HL-60/S4 (cell line): Measurements from ENCODE around the gene SLX9.

Experiments
- in situ Hi-C: fragments of 300-500 bp; cut with MboI; formaldehyde crosslinking; loops from 2 replicates; pipeline ENCODE4 v1.14.3; 2022; ENCODE audit warnings: low sequenced_read_pairs

SLX9 gene

GRCh38 chr21:44913425-44914175 lies 26.2 kb upstream of the SLX9 start:
- in situ Hi-C loops, result no loop called here

- in situ Hi-C loops, result no loop called here
Measured at GRCh38 chr21:44914176-44914874, 25.5 kb upstream of the SLX9 start.

- in situ Hi-C loops, result no loop called here
Measured at GRCh38 chr21:44916965-44917364, 22.9 kb upstream of the SLX9 start.

GRCh38 chr21:44917446-44918106 lies 22.3 kb upstream of the SLX9 start:
- in situ Hi-C loops, result no loop called here

GRCh38 chr21:44918107-44918470 lies 21.7 kb upstream of the SLX9 start:
- in situ Hi-C loops, result no loop called here

- in situ Hi-C loops, result no loop called here
Measured at GRCh38 chr21:44918581-44919033, 21.2 kb upstream of the SLX9 start.

DNA sequence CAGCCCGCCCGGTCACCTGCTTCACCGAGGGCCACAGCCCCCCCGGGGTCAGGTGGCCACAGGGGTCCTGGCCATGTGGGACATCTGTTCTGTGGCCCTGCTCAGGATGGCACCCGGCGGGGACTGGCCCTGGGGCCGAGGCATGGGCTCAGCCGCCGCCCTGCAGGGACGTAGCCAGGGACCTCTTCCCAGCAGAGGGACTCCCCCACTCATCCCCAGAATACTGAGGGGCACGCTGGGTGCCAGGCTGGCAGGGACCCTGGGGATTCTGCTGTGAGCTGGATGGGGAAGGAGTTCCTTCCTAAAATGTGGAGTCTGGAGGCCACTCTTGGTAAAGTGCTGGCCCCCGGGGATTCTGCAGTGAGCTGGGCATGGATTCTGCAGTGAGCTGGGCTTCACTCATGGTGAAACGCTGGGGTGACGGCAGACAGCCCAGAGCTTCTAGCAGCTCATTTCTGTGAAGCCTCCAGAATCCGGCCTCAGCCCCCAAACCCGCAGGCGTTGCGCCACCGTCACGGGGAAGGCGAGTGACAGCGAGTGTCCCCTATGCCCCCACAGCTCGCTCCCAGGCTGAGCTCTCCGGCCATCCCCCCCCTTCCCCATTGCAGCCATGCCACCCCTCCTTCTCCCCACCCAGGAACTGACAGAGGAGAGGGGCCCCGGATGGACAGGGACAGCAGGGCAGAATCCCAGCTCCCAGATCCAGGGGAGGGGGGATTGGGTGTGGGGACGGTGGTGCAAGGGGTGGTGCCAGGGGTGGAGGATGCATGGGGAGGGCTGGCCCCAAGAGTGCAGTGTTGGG lies 20.5 kb upstream of the SLX9 start:
- in situ Hi-C loops, result no loop called here

- in situ Hi-C loops, result no loop called here
Measured at GRCh38 chr21:44919913-44920693, 19.7 kb upstream of the SLX9 start.

DNA sequence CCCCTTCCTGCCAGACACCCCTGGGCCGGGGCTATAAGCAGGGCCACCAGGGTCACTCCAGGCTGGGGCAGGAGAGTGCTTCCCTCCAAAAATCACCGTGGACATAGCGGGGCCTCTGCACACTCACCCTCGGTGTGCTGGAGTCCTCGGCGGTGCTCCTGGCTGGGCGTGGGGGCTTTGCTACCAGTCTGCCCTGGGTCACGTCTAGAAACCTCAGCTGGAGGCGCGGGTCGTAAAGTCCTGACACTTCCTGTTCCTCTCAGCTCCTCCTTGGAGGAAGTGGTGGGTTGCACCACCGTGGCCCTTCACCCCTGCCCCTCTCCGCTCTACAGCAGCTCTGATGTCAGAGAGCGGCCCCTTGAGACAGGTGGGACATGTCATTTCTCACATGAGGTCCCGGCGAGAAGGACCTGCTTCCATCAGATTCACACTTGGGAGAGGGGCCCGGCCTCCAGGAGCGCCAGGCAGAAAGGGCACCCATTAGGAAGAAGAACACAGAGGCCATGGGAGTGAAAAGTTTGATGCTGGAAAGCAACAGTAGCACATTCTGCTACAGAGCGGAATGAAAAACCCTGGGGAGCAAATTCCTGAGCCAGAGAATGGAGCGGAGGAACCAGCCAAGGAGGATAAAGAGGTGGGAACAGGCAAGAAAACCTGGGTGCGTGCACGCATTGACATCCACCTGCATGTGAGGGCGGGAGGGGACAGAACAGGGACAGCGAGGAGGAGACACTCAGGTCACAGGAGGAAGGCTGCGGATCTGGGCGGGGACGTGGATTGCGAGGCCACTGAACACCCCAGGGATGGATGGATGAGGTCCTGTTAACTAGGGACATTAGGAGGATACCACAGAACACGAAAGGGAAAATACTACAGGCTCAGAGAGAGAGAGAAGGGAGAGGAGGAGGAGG lies 18.9 kb upstream of the SLX9 start, which contains the start of gene ITGB2:
ITGB2 (minus strand) TSS at position 206 of the 911 bp plus-strand sequence. CDS start 10,117 bp downstream, outside the sequence.
- in situ Hi-C loops, result no loop called here

DNA sequence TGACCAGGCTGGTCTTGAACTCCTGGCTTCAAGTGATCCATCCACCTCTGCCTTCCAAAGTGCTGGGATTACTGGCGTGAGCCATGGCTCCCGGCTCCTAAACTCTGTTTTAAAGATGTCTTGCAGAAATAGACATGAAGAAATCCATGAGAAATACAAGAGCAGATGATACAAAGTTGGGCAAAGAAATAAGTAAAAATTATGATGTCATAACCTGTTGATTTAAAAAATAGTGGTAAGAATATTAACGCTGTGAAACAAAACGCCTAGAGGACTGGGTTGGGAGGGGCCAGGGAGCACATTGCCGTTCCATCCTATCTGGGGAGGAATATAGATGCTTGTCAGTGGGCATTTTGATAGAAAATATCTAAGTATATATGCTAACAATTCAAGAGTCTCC lies 17.9 kb upstream of the SLX9 start:
- in situ Hi-C loops, result no loop called here

- in situ Hi-C loops, result no loop called here
Measured at GRCh38 chr21:44923480-44924084, 16.2 kb upstream of the SLX9 start.

DNA sequence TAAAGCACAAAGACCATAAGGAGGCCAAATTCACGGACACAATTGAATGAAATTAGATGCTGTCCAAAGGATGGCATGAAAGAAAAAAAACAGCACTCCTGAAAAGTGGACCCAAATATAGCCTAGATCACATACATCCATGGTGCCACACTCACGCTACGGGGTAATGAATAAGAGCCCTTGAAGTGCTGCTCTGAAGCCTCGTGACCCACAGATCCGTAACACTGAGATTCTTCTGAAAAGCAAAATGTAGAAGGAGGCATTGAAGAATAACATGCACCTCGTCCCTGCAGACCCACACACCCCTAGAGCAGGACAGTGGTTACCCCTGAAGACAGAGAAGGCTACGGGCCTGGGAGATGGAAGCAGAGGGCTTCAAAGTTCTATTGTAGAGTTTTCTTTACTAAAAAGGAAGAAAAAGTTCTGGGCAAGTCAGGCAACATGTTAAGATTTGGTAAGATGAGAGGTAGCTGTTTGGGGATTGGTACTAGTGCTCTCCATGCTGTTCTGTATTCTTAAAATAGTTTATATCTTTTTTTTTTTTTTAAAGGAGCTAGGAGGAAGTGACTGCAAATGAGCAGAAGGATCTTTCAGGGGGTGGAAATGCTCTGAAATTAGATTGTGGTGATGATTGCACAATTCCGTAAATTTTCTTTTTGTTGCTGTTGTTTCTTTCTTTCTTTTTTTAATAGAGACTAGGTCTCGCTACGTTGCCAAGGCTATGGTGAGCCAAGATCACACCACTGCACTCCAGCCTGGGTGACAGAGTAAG lies 15.0 kb upstream of the SLX9 start:
- in situ Hi-C loops, result loop anchor here (5.0 to 25.0 kb wide), 2 partner anchors 32 to 412 kb away; no protein-coding TSS in a partner anchor

GRCh38 chr21:44925378-44925755 lies 14.5 kb upstream of the SLX9 start:
- in situ Hi-C loops, result loop anchor here (5.0 to 25.0 kb wide), 2 partner anchors 33 to 413 kb away; no protein-coding TSS in a partner anchor

DNA sequence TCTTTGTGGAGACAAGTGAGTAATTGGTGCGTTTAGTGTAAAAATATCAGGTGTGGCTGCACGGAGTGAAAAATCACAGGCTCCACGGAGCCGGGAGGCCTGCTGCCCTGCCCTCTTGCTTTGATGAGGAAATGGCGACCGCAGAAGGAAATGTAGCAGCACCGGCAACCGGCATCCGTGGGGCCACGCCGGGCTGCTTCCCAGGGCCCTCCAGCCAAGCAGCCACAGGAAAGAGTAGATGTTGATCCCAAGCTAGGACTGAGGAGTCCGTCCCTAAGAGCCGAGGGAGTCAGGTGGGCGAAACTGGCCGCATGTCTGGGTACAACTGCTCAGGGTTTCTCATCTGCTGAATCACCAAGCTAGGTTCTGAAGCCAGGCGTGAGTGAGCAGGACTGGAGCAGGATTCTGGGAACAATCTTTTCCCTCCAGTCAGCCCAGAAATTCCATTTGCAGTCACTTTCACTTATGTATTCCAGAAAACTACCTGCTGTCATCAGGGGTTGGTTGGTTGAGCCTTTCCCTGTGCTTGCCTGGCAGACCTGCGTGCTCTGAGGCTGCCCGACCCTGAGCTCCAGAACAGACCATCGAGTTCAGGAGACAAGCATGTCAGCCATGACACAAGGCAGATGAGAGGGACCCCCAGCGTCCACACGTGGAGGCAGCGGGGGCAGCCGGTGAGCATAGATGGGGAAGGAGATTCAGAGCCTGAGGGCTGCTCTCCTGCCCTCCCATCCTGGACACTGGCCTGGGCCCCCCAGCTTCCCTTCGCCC lies 13.3 kb upstream of the SLX9 start:
- in situ Hi-C loops, result loop anchor here (5.0 to 25.0 kb wide), 2 partner anchors 34 to 414 kb away; no protein-coding TSS in a partner anchor

- in situ Hi-C loops, result loop anchor here (5.0 to 25.0 kb wide), 2 partner anchors 35 to 415 kb away; no protein-coding TSS in a partner anchor
Measured at GRCh38 chr21:44927259-44927586, 12.6 kb upstream of the SLX9 start.

DNA sequence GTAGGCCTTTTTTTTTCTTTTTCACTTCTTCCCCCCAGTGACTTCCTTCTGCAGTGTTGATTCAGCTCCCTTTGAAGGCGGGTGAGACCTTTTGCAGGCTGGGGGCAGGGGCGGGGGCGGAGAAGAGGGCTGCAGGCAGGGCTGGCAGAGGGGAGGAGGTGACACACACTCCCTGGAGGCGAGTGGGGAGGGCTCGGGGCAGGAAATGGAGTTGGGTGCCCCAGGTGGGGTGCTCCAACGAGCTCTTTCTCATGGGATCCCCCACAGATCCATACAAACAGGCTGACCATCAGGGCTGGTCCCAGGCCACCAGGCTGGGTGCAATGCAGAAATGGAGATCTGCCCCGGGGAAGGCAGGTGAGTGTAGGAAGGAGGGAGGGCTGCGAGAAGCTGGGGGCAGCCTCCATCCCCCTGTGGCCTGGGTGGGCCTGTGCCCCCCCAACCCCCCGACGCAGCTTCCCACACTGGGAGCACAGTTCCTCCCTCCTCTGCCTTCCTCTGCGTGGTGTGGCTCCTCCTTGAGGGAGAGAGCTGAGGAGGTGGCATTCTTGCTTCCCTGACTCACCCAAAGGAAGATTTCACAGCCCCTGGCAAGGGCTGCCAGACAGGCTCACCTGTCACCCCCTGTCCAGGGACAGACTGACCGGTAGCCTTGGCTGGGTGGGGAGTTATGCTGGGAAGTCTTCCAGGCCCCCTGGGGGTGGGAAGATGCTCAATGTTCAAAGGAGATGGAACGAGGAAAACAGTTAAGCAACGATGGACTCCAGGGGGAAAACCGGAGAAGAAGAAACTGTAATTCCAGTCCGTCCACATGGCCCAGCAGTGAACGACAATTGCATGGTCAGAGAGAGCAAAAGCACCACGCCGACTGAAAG lies 12.0 kb upstream of the SLX9 start:
- in situ Hi-C loops, result loop anchor here (5.0 to 25.0 kb wide), 2 partner anchors 36 to 416 kb away; no protein-coding TSS in a partner anchor
